K562 (cell line): Measurements from ENCODE around the gene PRKAG2.

Experiments used
- ERF ChIP-seq: fragments of 450-650 bp; formaldehyde crosslinking; IDR thresholded peaks from 2 replicates; pipeline ENCODE4 v1.4.0; 2020; ENCODE audit warnings: mild to moderate bottlenecking, mixed read lengths
- RNF2 ChIP-seq: sonication (generic); IDR thresholded peaks from 2 replicates; pipeline ENCODE4 v1.6.1; 2016
- STAT5B ChIP-seq: fragments of 250-450 bp; sonication (Bioruptor Pico); IDR thresholded peaks from 2 replicates; pipeline ENCODE4 v1.8.0; 2021; ENCODE audit warnings: mild to moderate bottlenecking, inconsistent platforms
- TF ChIP-seq, protein P1 (sequence below), 3 experiments: IDR thresholded peaks in 2 of 3; conservative IDR thresholded peaks in 1 of 3; 2 replicates each; pipeline ENCODE4 v1.5.1; 2011 to 2012; ENCODE audit warnings: low read length in 3 of 3, mild to moderate bottlenecking in 3 of 3, control low read depth in 2 of 3, improper control_type of control experiment in 1 of 3, inconsistent platforms in 1 of 3, low read depth in 1 of 3, mixed read lengths in 1 of 3, moderate library complexity in 1 of 3; ENCODE audit not compliant: insufficient read depth in 2 of 3

DNA sequence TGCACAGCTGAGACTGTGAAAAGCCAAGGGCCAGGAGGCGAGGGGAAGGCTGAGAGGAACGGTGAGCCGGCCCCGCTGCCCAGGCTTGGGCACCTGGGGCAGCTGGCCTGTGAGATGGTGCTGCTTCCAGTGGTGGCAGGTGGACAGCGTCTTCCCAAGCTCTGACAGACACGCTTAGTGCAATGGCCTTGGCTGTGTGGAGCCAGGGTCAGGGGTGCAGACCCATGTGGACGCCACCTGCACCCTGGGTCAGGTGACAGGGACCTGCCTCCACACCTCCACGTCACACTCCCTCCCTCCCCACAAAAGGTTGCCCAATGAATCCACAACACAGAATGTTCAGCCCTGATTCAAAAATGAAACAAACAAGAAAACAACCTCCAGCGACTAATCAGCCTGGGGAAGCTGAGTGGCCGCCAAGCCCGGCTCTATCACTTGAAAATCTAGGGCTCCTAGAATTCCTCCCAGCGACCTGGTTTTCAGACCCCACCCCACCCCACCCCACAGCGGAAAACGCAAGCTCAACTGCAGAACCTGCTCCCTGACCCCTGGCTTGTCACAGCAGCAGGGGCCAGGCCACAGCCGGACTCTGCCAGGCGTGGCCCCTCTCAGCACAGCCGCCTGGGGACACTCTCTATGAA lies 54.3 kb downstream of the PRKAG2 start:
- TF ChIP-seq ERF (CRISPR knock-in tag) = no peak
- TF ChIP-seq, protein P1, sequence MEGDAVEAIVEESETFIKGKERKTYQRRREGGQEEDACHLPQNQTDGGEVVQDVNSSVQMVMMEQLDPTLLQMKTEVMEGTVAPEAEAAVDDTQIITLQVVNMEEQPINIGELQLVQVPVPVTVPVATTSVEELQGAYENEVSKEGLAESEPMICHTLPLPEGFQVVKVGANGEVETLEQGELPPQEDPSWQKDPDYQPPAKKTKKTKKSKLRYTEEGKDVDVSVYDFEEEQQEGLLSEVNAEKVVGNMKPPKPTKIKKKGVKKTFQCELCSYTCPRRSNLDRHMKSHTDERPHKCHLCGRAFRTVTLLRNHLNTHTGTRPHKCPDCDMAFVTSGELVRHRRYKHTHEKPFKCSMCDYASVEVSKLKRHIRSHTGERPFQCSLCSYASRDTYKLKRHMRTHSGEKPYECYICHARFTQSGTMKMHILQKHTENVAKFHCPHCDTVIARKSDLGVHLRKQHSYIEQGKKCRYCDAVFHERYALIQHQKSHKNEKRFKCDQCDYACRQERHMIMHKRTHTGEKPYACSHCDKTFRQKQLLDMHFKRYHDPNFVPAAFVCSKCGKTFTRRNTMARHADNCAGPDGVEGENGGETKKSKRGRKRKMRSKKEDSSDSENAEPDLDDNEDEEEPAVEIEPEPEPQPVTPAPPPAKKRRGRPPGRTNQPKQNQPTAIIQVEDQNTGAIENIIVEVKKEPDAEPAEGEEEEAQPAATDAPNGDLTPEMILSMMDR (IDR thresholded peaks at IDR 0.05 in 2 of 3, conservative IDR thresholded peaks at IDR 0.05 in 1 of 3; ENCODE audit: insufficient read depth in 2 of 3, low read depth in 1 of 3, low read length in 3 of 3) = no peak
- TF ChIP-seq RNF2 = no peak
- TF ChIP-seq STAT5B (CRISPR knock-in tag) = no peak
